SU-DHL-6 (cell line): ENCODE results near the gene ETV3L.

ENCODE experiments used
- CTCF ChIP-seq: fragments of 200-600 bp; sonication (generic); IDR thresholded peaks from one replicate; pipeline ENCODE4 v1.5.1; 2017; ENCODE audit warnings: antibody characterized with exemption, mild to moderate bottlenecking, low read length, moderate library complexity; ENCODE audit not compliant: insufficient read depth, poor library complexity, severe bottlenecking
- EZH2phosphoT487 ChIP-seq: fragments of 200-600 bp; sonication (generic), shearing (Covaris generic); conservative IDR thresholded peaks from 2 replicates; pipeline ENCODE4 v1.6.1; 2018; ENCODE audit warnings: mild to moderate bottlenecking, antibody characterized with exemption, low read length, moderate library complexity, mixed read lengths

- TF ChIP-seq CTCF (no peak), EZH2phosphoT487 (no peak)
These were observed 40.5 kb upstream of the ETV3L start for GRCh38 chr1:157140063-157140588.
